ENCODE measurements around the gene RFPL1. TPM values are rescaled to one million over a fixed set of nuclear protein-coding genes. Genes with fewer than 3 reads are reported as not detected.

Gene RFPL1
- polyA plus RNA-seq, 1 donor from 2014 or later: not detected

- no peaks in the 10 kb centered on the region for H3K9me3 ChIP-seq (ENCODE audit: low read length)
- H3K36me3 ChIP-seq (ENCODE audit: insufficient read depth, low read length): no peaks in the 10 kb centered on the region
- H3F3A ChIP-seq (ENCODE audit: insufficient read depth, low read length, poor library complexity, severe bottlenecking): no peaks in the 10 kb centered on the region
- H3K9me2 ChIP-seq (ENCODE audit: insufficient read depth, low read length): no peaks in the 10 kb centered on the region
- H4K20me1 ChIP-seq (ENCODE audit: insufficient read depth): no peaks in the 10 kb centered on the region
- H3K27me3 ChIP-seq (ENCODE audit: insufficient read depth, low read depth, low read length): no peaks in the 10 kb centered on the region
- no peak overlapping the region for H2AFZ ChIP-seq (ENCODE audit: low read depth, low read length)
- TF ChIP-seq POLR2AphosphoS5 (IDR thresholded peaks at IDR 0.05): no peak
- no peak overlapping the region for H3K4me2 ChIP-seq (ENCODE audit: low read length)
- no peak overlapping the region for H3K27ac ChIP-seq (ENCODE audit: low read length)
- H3K4me3 ChIP-seq (ENCODE audit: low read length): no peak overlapping the region
- H3K79me2 ChIP-seq (replicated peaks; ENCODE audit: insufficient read depth, low read length): no peaks in the 10 kb centered on the region
- no peak overlapping the region for H3K9ac ChIP-seq (ENCODE audit: low read length)
These were observed 13.5 kb downstream of the RFPL1 start for GRCh38 chr22:29451863-29452262.

DNA sequence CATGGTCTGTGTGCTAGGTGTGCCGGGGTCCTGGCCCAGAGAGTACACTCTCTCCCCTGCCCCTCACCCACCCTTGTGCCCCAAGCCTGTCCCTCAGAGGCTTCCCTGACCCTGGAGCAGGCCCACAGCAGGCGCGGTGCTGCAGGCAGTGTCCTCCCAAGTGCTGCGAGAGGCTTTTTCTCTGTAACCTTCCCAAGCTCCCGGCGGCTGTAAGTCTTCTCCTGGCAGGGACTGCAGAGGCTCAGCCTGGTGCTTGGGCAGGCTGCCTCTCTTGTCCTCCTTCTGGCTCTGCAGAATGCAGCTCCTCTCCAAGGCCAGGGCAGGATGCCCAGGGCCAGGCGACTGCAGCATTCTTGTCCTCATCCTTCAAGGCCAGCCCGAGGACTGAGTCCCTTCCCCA is 15.9 kb downstream of the RFPL1 start:
- no peak for TF ChIP-seq SMC3 (conservative IDR thresholded peaks at IDR 0.05; ENCODE audit: poor library complexity)
- no peak for TF ChIP-seq TAF1 (IDR thresholded peaks at IDR 0.05; ENCODE audit: low read depth)
- TF ChIP-seq, protein P1, sequence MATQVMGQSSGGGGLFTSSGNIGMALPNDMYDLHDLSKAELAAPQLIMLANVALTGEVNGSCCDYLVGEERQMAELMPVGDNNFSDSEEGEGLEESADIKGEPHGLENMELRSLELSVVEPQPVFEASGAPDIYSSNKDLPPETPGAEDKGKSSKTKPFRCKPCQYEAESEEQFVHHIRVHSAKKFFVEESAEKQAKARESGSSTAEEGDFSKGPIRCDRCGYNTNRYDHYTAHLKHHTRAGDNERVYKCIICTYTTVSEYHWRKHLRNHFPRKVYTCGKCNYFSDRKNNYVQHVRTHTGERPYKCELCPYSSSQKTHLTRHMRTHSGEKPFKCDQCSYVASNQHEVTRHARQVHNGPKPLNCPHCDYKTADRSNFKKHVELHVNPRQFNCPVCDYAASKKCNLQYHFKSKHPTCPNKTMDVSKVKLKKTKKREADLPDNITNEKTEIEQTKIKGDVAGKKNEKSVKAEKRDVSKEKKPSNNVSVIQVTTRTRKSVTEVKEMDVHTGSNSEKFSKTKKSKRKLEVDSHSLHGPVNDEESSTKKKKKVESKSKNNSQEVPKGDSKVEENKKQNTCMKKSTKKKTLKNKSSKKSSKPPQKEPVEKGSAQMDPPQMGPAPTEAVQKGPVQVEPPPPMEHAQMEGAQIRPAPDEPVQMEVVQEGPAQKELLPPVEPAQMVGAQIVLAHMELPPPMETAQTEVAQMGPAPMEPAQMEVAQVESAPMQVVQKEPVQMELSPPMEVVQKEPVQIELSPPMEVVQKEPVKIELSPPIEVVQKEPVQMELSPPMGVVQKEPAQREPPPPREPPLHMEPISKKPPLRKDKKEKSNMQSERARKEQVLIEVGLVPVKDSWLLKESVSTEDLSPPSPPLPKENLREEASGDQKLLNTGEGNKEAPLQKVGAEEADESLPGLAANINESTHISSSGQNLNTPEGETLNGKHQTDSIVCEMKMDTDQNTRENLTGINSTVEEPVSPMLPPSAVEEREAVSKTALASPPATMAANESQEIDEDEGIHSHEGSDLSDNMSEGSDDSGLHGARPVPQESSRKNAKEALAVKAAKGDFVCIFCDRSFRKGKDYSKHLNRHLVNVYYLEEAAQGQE (IDR thresholded peaks at IDR 0.05; ENCODE audit: borderline replicate concordance): no peak
- no peak for TF ChIP-seq RAD21 (conservative IDR thresholded peaks at IDR 0.05)
- TF ChIP-seq POLR2AphosphoS5 (IDR thresholded peaks at IDR 0.05): no peak
- no peak for TF ChIP-seq MXI1 (conservative IDR thresholded peaks at IDR 0.05; ENCODE audit: poor library complexity, severe bottlenecking)
- TF ChIP-seq EZH2 (IDR thresholded peaks at IDR 0.05; ENCODE audit: borderline replicate concordance, insufficient read depth, low read length, poor library complexity, severe bottlenecking): no peak
- TF ChIP-seq CTCF (IDR thresholded peaks at IDR 0.05; ENCODE audit: poor library complexity, severe bottlenecking): no peak
- TF ChIP-seq EP300 (conservative IDR thresholded peaks at IDR 0.05; ENCODE audit: poor library complexity, severe bottlenecking): no peak
- Histone ChIP-seq H3K27me3 (ENCODE audit: insufficient read depth, low read depth, low read length) (no peaks in the 10 kb centered on the region), H3K9me3 (ENCODE audit: low read length) (no peaks in the 10 kb centered on the region), H3F3A (ENCODE audit: insufficient read depth, low read length, poor library complexity, severe bottlenecking) (no peaks in the 10 kb centered on the region), H3K9me2 (ENCODE audit: insufficient read depth, low read length) (no peaks in the 10 kb centered on the region), H3K79me2 (replicated peaks; ENCODE audit: insufficient read depth, low read length) (no peaks in the 10 kb centered on the region), H3K9ac (ENCODE audit: low read length) (no peak overlapping the region), H3K36me3 (ENCODE audit: insufficient read depth, low read length) (no peaks in the 10 kb centered on the region), H4K20me1 (ENCODE audit: insufficient read depth) (no peaks in the 10 kb centered on the region), H3K4me3 (ENCODE audit: low read length) (no peak overlapping the region), H3K4me2 (ENCODE audit: low read length) (no peak overlapping the region), H3K27ac (ENCODE audit: low read length) (no peak overlapping the region), H2AFZ (ENCODE audit: low read depth, low read length) (no peak overlapping the region)

DNA sequence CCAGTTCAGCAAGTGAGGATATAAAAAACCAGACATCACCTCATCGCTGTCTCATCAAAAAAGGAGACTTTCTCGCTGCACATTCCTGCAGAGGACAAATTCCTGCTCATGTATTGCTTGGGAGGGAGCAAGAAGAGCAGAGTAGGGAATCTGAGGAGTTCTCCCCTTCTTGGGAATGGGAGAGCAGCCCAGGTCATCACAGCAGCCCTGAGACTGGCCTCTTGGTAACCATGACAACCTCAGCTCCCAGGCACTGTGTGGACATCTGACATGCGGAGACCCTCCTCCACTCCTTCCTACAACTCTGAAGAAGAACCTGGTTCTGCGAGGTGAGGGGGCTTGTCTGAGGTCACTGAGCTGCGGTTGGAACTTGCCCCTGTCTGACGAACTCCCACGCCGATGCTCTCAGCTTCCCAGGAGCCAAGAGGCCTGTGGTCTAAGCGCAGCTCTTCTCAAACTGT is 17.9 kb downstream of the RFPL1 start:
- TF ChIP-seq RAD21 (conservative IDR thresholded peaks at IDR 0.05): no peak
- TF ChIP-seq, protein P1 (IDR thresholded peaks at IDR 0.05; ENCODE audit: borderline replicate concordance): peak; percentile 54
- Histone ChIP-seq H4K20me1 (ENCODE audit: insufficient read depth) (no peaks in the 10 kb centered on the region), H3K27me3 (ENCODE audit: insufficient read depth, low read depth, low read length) (no peaks in the 10 kb centered on the region), H3K4me2 (ENCODE audit: low read length) (no peak overlapping the region), H2AFZ (ENCODE audit: low read depth, low read length) (no peak overlapping the region), H3K9me2 (ENCODE audit: insufficient read depth, low read length) (no peaks in the 10 kb centered on the region), H3K9me3 (ENCODE audit: low read length) (no peaks in the 10 kb centered on the region), H3K79me2 (replicated peaks; ENCODE audit: insufficient read depth, low read length) (no peaks in the 10 kb centered on the region), H3K27ac (ENCODE audit: low read length) (peak overlapping the region; percentile 49), H3K4me3 (ENCODE audit: low read length) (peak overlapping the region; percentile 30), H3K36me3 (ENCODE audit: insufficient read depth, low read length) (no peaks in the 10 kb centered on the region), H3F3A (ENCODE audit: insufficient read depth, low read length, poor library complexity, severe bottlenecking) (no peaks in the 10 kb centered on the region), H3K9ac (ENCODE audit: low read length) (no peak overlapping the region)
